Measurements from ENCODE around the gene EIF5A2. TPM values are rescaled to one million over a fixed set of nuclear protein-coding genes. Genes with fewer than 3 reads are reported as not detected.
"Not testable (repeated sequence)": the region's sequence is repeated elsewhere in the genome, so short reads cannot be mapped to it uniquely, and the experiment has no call there.

EIF5A2 gene
- total RNA-seq, 1 experiment from 2014 or later, result 72.0 TPM

DNA sequence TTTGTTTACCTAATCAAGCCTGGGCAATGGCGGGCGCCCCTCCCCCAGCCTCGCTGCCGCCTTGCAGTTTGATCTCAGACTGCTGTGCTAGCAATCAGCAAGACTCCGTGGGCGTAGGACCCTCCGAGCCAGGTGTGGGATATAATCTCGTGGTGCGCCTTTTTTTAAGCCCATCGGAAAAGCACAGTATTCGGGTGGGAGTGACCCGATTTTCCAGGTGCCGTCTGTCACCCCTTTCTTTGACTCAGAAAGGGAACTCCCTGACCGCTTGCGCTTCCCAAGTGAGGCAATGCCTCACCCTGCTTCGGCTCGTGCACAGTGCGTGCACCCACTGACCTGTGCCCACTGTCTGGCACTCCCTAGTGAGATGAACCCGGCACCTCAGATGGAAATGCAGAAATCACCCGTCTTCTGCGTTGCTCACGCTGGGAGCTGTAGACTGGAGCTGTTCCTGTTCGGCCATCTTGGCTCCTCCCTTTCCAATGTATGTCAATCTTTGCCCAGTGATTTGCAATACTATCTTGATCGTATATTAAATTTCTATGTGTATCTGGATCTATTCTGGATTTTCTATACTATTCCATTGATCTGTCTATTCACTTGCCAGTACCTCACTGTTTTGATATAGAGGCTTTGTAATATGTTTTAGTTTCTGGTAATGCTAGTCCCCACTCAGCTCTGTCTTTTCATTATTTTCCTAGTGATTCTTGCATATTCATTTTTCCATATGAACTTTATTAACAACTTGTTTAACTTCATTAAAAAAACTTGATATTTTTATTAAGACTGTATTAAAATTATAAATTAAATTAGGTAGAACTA lies 24.1 kb downstream of the EIF5A2 start:
- Histone ChIP-seq H3K27ac (ENCODE audit: low read length) (peak overlapping the region; percentile 34; the same call in 1 of the 2 replicates), H3K4me3 (ENCODE audit: low read depth in 2 of 2, low read length in 2 of 2) (peak overlapping the region; percentile 32 to 49)
- BruUV-seq (replicated peaks); intact Hi-C loops (cut with micrococcal nuclease; ENCODE audit: unreplicated experiment); H3K36me3 ChIP-seq (ENCODE audit: control insufficient read depth, insufficient read depth, low read length); in situ Hi-C loops (cut with HindIII; ENCODE audit: low pct_unique_long_range_greater_than_20kb, low sequenced_read_pairs); H3K4me1 ChIP-seq (ENCODE audit: control insufficient read depth, insufficient read depth, low read length); CTCF ChIA-PET; H3K9me3 ChIP-seq (ENCODE audit: control insufficient read depth, insufficient read depth, low read depth, low read length); DNase-seq (ENCODE audit: low read depth, low spot score); H3K27me3 ChIP-seq (ENCODE audit: control insufficient read depth, insufficient read depth, low read length): not testable (repeated sequence)
- peak; percentile 76 for ATAC-seq
- POLR2A ChIA-PET, result interaction anchor here (1.5 kb wide), 1 partner anchor 15 kb away, joined by 7 read pairs; the partner anchor contains the start of gene RPL22L1

DNA sequence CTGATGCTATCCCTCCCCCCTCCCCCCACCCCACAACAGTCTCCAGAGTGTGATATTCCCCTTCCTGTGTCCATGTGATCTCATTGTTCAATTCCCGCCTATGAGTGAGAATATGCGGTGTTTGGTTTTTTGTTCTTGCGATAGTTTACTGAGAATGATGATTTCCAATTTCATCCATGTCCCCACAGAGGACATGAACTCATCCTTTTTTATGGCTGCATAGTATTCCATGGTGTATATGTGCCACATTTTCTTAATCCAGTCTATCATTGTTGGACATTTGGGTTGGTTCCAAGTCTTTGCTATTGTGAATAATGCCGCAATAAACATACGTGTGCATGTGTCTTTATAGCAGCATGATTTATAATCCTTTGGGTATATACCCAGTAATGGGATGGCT lies 29.7 kb downstream of the EIF5A2 start:
- H3K4me1 ChIP-seq (ENCODE audit: control insufficient read depth, insufficient read depth, low read length); in situ Hi-C loops (cut with HindIII; ENCODE audit: low pct_unique_long_range_greater_than_20kb, low sequenced_read_pairs); ATAC-seq; CTCF ChIA-PET; H3K9me3 ChIP-seq (ENCODE audit: control insufficient read depth, insufficient read depth, low read depth, low read length); H3K36me3 ChIP-seq (ENCODE audit: control insufficient read depth, insufficient read depth, low read length); BruUV-seq (replicated peaks); H3K27me3 ChIP-seq (ENCODE audit: control insufficient read depth, insufficient read depth, low read length); H3K27ac ChIP-seq (ENCODE audit: low read length); DNase-seq (ENCODE audit: low read depth, low spot score); POLR2A ChIA-PET; H3K4me3 ChIP-seq (ENCODE audit: low read depth in 2 of 2, low read length in 2 of 2); intact Hi-C loops (cut with micrococcal nuclease; ENCODE audit: unreplicated experiment): not testable (repeated sequence)

DNA sequence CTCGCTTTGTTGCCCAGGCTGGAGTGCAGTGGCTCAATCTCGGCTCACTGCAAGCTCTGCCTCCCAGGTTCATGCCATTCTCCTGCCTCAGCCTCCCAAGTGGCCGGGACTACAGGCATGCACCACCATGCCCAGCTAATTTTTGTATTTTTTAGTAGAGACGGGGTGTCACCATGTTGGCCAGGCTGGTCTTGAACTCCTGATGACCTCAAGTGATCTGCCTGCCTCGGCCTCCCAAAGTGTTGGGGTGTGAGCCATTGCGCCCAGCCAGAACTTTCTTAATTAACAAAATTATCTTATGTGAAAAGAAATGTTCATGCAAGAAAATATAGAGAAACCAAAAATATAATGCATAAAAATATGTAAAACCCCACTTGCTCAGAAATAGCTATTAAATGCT lies 31.1 kb downstream of the EIF5A2 start:
- H3K9me3 ChIP-seq (ENCODE audit: control insufficient read depth, insufficient read depth, low read depth, low read length); H3K36me3 ChIP-seq (ENCODE audit: control insufficient read depth, insufficient read depth, low read length); DNase-seq (ENCODE audit: low read depth, low spot score); H3K4me1 ChIP-seq (ENCODE audit: control insufficient read depth, insufficient read depth, low read length); BruUV-seq (replicated peaks); ATAC-seq; CTCF ChIA-PET; H3K4me3 ChIP-seq (ENCODE audit: low read depth in 2 of 2, low read length in 2 of 2); in situ Hi-C loops (cut with HindIII; ENCODE audit: low pct_unique_long_range_greater_than_20kb, low sequenced_read_pairs); H3K27me3 ChIP-seq (ENCODE audit: control insufficient read depth, insufficient read depth, low read length); H3K27ac ChIP-seq (ENCODE audit: low read length); POLR2A ChIA-PET; intact Hi-C loops (cut with micrococcal nuclease; ENCODE audit: unreplicated experiment): not testable (repeated sequence)

DNA sequence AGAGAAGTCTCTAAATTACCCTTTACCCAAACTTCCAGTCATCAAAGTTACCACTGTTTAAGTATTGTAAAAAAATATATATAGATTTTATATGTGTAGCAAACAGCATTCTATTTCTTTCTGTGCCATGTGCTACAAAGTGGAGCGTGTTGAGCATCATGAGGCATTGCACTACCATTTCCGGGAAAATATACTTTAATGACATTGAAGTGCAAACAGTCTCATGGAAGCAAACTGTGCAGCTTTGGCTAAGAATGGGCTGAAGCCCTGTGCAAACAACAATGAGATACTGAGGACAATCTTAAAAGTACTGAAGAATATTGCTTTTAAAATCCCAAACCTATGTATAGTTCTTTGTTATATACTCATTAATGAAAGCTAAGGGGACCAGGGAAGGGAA lies 31.9 kb downstream of the EIF5A2 start:
- BruUV-seq (replicated peaks), result no TSS peak
- TF ChIP-seq, protein P1, sequence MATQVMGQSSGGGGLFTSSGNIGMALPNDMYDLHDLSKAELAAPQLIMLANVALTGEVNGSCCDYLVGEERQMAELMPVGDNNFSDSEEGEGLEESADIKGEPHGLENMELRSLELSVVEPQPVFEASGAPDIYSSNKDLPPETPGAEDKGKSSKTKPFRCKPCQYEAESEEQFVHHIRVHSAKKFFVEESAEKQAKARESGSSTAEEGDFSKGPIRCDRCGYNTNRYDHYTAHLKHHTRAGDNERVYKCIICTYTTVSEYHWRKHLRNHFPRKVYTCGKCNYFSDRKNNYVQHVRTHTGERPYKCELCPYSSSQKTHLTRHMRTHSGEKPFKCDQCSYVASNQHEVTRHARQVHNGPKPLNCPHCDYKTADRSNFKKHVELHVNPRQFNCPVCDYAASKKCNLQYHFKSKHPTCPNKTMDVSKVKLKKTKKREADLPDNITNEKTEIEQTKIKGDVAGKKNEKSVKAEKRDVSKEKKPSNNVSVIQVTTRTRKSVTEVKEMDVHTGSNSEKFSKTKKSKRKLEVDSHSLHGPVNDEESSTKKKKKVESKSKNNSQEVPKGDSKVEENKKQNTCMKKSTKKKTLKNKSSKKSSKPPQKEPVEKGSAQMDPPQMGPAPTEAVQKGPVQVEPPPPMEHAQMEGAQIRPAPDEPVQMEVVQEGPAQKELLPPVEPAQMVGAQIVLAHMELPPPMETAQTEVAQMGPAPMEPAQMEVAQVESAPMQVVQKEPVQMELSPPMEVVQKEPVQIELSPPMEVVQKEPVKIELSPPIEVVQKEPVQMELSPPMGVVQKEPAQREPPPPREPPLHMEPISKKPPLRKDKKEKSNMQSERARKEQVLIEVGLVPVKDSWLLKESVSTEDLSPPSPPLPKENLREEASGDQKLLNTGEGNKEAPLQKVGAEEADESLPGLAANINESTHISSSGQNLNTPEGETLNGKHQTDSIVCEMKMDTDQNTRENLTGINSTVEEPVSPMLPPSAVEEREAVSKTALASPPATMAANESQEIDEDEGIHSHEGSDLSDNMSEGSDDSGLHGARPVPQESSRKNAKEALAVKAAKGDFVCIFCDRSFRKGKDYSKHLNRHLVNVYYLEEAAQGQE (IDR thresholded peaks at IDR 0.05; ENCODE audit: insufficient read depth in 1 of 2, low read depth in 2 of 2, low read length in 1 of 2), result no peak
- TF ChIP-seq TCF7L2 (IDR thresholded peaks at IDR 0.05; ENCODE audit: low read depth, low read length) (no peak), SIN3A (IDR thresholded peaks at IDR 0.05; ENCODE audit: borderline replicate concordance, insufficient read depth, low read depth, low read length) (no peak), POLR2AphosphoS5 (IDR thresholded peaks at IDR 0.05; ENCODE audit: low read depth, low read length) (no peak)
- TF ChIP-seq, protein P2, sequence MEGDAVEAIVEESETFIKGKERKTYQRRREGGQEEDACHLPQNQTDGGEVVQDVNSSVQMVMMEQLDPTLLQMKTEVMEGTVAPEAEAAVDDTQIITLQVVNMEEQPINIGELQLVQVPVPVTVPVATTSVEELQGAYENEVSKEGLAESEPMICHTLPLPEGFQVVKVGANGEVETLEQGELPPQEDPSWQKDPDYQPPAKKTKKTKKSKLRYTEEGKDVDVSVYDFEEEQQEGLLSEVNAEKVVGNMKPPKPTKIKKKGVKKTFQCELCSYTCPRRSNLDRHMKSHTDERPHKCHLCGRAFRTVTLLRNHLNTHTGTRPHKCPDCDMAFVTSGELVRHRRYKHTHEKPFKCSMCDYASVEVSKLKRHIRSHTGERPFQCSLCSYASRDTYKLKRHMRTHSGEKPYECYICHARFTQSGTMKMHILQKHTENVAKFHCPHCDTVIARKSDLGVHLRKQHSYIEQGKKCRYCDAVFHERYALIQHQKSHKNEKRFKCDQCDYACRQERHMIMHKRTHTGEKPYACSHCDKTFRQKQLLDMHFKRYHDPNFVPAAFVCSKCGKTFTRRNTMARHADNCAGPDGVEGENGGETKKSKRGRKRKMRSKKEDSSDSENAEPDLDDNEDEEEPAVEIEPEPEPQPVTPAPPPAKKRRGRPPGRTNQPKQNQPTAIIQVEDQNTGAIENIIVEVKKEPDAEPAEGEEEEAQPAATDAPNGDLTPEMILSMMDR (IDR thresholded peaks at IDR 0.05), result no peak
- H3K36me3 ChIP-seq (ENCODE audit: control insufficient read depth, insufficient read depth, low read length), result no peaks in the 10 kb centered on the region
- ChIA-PET POLR2A (interaction anchor here (0.6 kb wide), 1 partner anchor 332 kb away, joined by 5 read pairs; no protein-coding TSS in a partner anchor), CTCF (no interaction called here)
- H3K4me3 ChIP-seq (ENCODE audit: low read depth in 2 of 2, low read length in 2 of 2), result no peak overlapping the region
- no peak overlapping the region for H3K27ac ChIP-seq (ENCODE audit: low read length)
- peaks cover 3% of the 10 kb centered on the region; the same call in 1 of the 2 replicates for H3K4me1 ChIP-seq (ENCODE audit: control insufficient read depth, insufficient read depth, low read length)
- in situ Hi-C loops (cut with HindIII; ENCODE audit: low pct_unique_long_range_greater_than_20kb, low sequenced_read_pairs), result no loop called here
- no peaks in the 10 kb centered on the region for H3K27me3 ChIP-seq (ENCODE audit: control insufficient read depth, insufficient read depth, low read length)
- intact Hi-C loops (cut with micrococcal nuclease; ENCODE audit: unreplicated experiment), result no loop called here
- no peak for DNase-seq (ENCODE audit: low read depth, low spot score)
- no peak for ATAC-seq
- H3K9me3 ChIP-seq (ENCODE audit: control insufficient read depth, insufficient read depth, low read depth, low read length), result no peaks in the 10 kb centered on the region
